NCI-H774 (cell line): ENCODE measurements around the gene IFITM1.
"Not testable (repeated sequence)": the region's sequence is repeated elsewhere in the genome, so short reads cannot be mapped to it uniquely, and the experiment has no call there.

Experiments used
- DNase-seq: peaks from one replicate; lab custom pipeline; 2025; lab: John Stamatoyannopoulos, UW

Gene IFITM1

DNA sequence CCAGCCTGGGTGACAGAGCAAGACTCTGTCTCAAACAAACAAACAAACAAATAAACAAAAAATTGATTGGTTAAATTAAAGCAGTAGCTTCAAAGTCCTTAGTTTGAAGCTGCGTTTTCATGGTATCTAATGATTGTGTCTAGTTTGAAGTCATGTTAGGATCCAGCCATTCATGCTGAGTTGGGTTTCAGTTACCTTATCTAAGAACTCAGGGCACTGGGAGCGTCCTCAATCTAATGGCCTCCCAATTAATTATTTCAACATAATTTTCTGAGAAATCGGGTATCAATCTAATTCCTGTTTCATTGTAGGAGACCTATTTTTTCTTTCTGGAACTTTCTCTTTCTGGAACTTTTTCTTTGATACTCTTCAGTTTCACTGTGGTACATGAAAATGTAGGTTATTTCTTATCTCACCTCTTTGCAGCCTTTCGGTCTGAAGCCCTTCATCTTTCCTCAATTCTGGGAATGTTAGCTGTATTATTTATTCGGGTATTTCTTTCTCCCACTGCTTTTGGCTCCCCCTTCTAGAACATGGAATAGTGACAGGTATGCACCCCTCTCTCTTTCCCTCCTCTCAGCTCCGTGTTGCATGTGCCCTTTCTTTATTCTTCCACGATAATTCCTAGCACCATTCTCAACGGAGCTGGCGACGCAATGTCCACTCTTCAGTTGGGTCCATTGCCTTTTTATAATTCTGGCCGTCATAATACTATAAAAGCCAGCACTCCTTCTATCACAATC lies 31.2 kb downstream of the IFITM1 start:
- DNase-seq: no peak

DNA sequence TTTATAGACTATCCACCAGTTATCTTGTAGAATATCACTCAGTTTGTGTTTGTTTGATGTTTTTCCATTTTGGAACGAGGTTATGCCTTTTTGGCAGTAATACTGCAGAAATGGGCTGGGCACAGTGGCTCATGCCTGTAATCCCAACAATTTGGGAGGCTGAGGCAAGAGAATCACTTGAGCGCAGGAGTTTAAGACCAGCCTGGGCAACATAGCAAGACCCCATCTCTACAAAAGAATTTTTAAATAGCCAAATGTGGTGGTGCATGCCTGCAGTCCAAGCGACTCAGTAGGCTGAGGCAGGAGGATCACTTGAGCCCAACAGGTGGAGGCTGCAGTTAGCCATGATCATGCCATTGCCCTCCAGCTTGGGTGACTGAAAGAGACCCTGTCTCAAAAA lies 32.7 kb downstream of the IFITM1 start:
- no peak for DNase-seq

DNA sequence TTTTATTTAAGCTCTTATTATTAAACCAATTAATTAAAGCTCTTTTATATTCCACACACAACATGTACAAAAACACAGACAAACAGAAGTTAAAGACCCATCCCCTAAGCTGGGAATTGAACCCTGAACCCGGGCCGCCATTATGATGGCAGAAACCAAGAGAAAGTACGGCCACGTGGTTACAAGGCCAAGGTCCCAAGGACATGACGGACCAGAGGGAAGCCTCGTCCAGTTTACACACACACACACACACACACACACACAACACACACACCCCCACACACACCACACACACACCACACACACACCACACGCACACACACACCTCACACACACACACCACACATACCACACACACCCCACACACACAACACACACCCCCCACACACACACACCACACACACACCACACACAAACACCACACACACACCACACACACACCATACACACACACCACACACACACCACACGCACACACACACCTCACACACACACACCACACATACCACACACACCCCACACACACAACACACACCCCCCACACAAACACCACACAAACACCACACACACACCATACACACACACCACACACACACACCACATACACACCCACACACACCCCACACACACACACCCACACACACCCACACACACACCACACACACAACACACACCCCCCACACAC lies 35.6 kb downstream of the IFITM1 start:
- DNase-seq: not testable (repeated sequence)

DNA sequence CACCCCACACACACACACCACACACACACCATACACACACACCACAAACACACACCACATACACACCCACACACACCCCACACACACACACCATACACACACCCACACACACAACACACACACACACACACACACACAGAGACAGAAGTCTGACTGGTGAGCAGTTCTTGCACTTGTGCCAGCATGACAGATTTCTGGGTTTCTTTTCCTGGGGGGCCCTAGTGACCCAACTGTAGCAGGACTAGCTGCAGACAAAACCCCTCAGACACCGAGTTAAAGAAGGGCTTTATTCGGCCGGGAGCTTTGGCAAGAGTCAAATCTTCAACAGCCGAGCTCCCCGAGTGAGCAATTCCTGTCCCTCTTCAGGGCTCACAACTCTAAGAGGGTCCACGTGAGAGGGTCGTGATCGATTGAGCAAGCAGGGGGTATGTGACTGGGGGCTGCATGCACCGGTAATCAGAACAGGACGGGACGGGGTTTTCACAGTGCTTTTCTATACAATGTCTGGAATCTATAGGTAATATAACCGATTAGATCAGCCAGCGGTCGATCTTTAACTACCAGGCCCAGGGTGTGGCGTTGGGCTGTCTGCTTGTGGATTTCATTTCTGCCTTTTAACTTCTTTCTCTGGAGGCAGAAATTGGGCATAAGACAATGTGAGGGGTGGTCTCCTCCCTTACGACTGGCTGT lies 36.3 kb downstream of the IFITM1 start:
- not testable (repeated sequence) for DNase-seq

DNA sequence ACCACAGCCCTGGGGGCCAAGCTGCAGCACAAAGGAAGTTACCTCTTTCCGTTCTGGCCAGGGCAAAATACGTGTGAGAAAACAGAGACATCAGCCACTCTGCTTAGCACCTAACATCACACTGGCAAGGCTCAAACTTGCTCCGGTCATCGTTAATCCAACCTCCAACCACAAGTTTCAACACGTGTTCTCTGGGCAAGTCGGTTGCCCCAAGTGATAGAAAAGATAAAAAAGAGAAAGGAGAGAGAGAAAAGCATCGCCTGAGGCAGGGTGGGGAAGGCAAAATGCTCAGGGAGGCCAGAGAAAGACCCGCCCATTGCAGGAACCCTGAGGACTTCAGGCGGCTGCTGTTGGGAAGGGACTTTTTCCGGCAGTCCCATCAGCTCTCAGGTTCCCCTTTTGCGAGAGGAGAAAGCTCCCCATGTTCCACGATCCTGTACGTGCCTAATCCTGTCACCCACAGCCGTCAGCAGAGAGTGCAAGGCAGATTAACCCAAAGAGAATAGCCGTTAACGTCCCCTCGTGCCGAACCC lies 36.9 kb downstream of the IFITM1 start:
- DNase-seq: no peak

DNA sequence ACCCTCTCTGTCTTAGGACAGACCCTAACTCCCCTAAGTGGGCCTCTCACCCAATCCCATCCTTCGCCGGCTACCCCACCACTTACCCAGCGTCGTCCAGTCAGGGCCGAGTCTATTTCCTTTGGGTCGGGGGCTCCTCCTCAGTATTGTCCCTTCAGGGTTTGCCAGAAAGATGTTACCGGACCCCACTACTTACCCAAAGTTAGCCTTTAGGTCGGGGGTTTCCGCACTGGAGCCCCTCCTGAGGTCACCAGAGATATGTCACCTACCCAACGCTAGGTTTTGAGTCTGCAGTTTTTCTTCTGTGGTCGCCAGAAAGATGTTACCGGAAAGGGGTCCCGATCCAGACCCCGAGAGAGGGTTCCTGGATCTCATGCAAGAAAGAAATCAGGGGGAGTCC lies 37.6 kb downstream of the IFITM1 start:
- no peak for DNase-seq

DNA sequence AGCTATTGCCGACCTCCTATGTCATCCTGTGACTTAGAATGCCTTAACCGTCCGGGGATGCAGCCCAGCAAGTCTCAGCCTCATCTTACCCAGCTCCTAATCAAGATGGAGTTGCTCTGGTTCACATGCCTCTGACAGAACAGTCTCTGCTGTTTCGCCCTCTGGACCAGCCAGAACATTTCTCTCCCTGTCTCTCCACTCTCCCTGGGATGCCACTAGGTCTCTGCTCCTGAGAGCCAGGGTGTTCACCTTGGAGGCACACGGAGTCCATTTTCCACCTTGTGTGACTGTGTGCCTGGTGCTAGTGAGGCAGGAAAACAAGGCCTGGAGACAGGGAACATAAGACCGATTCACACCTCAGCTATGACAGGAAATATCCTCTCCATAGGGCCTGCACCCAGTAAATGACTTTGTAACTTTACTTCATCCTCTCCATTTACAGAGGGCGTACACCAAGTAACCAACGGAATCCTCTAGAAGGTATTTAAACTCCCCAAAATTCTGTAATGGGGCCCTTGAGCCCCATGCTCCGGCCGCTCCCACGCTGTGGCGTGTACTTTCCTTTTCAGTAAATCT lies 38.7 kb downstream of the IFITM1 start:
- DNase-seq: no peak

DNA sequence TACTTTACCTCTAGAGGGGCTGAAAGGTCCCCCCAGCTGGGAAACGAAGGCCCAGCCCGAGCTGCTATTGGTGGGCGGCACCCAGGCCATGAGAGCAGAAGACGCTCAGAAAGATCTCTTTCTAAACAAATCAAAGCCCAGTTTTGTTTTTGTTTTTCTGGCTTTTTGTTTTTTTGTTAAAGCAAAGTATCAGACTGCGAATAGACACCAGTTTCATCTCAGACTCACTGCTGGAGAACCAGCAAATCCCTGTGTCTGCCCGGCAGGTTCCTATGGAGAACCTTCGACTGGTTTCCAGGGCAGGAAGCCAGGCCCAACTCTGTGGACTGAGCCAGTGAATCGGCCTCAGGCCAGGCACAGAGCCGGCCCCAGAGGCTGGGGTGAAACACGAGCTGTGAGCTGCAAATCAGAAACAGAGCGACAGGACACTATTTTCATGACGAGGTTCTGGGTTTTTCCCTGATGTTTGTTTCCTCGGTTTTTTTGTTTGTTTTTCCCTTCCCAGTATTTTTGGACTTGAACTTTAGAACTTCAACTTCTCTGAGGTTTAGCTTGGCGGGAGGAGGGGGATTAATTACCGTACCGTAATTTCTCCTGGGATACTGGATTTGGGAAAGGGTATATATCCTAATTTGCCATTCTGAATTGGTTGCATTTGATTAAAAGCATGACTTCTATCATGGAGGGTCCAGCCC lies 39.5 kb downstream of the IFITM1 start:
- no peak for DNase-seq

DNA sequence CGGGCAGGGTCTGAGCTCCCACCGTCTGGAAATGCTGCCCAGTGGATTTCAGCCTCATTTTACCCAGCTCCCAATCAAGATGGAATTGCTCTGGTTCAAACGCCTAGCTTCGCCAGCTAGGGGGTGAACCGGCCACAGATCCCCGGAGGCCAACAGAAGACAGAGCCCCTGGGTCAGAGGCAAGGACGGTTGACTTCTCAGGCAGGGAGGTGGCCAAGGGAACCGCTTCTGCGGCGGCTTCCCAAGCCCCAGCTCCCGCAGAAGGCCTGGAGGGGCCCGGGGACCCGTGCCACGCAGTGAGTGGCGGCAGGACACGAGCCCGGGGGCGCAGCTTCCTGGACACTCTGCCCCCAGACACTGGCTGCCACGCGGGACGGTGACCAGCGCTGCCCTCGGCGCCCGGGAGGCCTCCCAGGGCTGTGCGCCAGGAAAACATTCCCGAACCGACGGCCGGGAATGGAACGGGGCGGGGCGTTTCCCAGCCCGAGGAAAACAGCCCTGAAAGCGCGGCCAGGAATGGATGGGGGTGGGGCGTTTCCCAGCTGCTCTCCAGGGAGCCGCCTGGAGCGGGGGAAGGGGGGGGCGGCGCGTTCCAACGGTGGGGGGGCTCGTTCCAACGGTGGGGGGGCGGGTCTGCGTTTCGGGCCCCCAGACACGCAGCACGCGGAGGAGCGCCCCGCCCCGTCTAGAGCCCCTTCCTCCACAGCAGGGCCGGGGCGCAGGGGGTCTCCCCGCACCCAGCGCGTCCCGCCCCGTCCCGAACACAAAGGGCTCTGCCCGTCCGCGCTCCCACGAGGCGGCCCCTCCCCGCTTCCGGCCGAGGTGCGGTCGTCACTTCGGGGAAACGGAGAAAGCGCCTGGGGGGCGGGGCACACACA lies 42.0 kb downstream of the IFITM1 start:
- DNase-seq: peak; percentile 68

DNA sequence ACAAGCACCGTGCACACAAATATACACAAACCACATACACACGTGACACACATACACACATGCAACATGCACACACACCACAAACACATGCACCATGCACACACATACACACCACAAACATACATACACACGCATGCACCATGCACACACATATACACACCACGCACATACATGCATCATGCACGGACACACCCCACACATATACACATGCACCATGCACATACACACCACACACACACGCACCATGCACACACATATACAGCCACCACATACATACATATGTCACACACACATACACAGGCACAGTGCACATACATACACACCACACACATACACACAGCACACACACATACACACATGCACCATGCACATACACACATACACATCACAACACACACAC lies 42.8 kb downstream of the IFITM1 start:
- no peak for DNase-seq

DNA sequence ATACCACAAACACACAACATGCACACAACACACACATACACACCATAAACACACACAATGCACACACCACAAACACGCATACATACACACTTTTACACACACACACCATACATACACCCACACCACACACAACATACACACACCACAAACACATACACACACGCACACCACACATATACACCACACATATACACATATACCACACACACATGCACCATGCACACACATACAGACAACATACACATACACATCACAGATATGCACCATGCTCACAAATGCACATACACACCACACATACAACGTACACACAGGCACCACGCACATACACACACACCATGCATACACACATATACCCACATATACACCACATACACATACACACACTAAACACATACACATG lies 43.7 kb downstream of the IFITM1 start:
- DNase-seq: no peak

DNA sequence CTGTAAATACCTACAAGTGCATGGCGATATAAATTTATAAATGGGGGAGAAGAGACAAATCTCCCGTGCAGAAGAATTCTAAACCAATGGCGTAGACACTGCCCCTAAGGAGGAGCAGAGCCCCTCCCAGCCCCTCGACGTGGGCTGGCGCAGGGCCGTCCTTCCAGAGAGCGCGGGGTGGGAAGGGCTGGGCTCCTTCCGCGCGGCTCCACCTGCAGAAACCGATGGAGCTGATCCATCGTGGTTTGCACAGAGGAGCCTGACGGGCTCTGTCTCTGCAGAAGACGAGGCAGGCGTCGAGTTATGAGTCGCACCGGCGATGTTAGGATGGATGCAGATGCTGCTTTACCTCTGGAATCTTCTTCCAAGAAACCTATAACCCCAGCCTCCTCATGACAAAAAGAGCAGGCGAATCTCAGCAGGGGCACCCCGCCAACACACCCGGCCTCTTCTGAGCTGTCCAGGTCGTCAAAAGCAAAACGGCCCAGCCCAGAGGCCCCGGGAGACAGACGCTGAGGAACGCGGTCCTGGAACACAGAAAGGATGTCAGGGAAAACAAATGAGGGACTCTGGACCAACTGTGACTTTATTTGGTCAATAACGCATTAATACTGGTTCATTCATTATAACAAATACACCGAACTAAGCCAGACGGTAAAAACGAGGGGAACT lies 44.4 kb downstream of the IFITM1 start:
- DNase-seq: no peak

DNA sequence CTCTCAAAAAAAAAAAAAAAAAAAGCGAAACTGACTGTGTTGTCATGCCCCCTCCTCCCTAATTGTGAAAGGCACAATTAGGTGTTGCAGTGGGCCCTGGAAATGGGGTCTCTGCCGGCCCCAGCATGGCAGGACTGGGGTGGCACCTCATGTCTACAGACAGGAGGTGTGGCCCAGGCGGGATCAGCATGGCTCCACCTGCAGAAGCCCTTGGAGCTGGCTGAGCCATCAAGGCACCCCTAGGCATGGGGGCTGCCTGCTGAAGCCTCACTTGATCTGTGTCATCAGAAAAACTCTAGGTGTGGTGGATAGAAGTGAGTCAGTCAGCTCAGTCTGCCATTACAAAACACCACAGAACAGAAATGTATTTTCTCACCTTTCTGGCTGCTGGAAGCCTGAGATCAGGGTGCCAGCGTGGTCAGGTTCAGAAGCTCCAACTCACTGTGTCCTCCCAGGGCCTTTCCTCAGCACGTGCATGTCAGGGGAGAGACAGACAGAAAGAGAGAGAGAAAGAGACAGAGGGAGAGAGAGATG lies 45.4 kb downstream of the IFITM1 start:
- DNase-seq: no peak

DNA sequence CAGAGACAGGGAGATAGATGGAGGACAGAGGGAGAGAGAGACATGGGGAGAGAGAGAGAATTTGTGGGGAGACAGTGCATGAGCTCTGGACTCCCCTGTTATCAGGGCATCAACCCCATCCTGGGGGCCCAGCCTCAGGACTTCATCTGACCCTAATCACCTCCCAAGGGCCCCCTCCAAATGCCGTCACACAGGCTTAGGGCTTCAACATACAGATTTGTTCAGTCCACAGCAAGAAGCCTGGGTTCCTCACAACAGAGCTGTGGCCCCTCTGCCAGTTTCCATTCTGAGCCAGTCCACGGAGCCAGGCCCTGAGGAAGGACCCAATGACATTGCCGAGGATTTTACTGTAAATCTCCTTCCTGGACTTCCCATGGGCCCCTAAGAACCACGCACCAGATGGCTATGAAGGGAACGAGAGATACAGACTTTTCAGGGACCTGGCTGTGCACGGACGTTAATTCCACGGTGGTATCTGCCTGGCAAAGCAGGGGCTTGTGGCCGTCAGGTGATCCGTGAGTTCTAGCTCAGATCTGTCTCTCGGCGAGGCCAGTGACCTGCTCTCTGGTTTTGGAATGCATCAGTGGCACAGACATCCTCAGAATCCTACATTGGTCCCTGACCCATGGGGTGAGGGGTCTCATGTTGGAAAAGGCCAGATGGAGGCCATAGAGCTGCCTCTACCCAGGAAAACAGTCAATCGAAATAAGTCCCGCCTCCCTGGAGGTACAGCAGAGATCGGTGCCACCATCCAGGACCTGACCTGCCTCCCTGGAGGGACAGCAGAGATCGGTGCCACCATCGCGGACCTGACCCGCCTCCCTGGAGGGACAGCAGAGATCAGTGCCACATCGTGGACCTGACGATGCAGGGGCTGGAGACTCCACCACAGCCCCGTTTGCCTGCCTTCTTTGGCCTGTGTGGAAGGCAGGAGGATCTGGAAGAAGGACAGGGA lies 46.8 kb downstream of the IFITM1 start:
- DNase-seq: no peak

DNA sequence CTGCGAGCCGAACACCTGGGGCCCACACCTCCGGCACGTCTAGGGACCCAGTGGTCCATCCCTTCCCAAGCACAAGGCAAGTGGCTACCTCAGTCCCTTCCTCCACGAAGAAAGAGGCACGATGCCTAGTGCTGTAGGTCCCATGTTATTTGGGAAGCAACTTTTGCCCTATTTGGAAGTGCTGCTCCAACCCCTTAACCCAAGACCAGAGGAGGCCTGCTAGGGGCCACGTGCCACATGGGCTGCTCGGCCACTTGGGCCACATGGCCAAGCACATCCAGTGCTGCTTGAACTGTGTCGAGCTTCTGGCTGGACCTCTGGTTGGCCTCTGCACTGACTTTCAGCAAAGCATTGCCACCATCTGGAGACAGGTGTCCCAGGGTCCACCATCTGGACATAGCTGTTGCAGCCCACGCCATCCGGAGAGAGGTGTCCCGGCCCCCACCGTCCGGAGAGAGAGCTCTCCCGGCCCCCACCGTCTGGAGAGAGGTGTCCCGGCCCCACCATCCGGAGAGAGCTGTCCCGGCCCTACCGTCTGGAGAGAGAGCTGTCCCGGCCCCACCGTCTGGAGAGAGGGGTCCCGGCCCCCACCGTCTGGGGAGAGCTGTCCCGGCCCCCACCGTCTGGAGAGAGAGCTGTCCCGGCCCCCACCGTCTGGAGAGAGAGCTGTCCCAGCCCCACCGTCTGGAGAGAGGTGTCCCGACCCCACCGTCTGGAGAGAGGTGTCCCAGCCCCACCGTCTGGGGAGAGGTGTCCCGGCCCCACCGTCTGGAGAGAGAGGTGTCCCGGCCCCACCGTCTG lies 49.0 kb downstream of the IFITM1 start:
- no peak for DNase-seq

DNA sequence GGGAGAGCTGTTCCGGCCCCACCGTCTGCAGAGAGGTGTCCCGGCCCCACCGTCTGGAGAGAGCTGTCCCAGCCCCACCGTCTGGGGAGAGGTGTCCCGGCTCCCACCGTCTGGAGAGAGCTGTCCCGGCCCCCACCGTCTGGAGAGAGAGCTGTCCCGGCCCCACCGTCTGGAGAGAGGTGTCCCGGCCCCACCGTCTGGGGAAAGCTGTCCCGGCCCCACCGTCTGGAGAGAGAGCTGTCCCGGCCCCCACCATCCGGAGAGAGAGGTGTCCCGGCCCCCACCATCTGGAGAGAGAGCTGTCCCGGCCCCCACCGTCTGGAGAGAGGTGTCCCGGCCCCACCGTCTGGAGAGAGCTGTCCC lies 49.6 kb downstream of the IFITM1 start:
- DNase-seq: not testable (repeated sequence)

DNA sequence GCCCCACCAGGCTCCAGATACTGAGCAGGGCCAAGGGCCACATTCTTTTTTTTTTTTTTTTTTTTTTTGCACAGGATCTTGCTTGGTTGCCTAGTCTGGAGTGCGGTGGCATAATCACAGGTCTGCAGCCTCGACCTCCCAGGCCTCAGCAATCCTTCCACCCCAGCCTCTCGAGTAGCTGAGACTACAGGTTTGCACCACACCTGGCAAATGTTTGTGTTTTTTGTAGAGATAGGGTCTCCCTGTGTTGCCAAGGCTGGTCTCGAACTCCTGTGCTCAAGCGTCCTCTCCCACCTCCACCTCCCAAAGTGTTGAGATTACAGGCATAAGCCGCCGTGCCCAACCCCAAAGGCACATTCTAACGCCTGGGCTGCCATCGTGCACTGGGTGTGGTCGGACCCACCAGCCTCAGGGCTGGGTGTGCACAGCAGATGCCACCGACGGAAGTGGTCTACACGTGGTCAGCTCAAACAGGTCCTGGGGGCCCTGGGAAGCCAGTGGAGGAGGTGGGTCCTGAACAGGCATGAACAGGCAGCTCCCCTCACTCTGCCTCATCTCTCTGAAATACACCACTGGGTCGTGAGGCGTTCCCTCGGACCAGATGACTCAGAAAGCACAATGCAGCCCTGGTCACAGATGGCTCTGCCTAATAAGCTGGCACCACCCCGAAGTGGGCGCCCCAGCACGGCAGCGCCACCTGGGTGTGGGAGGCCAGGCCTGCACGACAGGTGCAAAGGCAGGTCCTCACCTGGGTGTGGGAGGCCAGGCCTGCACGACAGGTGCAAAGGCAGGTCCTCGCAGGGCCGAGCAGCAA lies 50.3 kb downstream of the IFITM1 start:
- DNase-seq: peak; percentile 88
